ENCODE results near the gene ANXA2. TPM values are rescaled to one million over a fixed set of nuclear protein-coding genes. Genes with fewer than 3 reads are reported as not detected.
"Not testable (repeated sequence)": the region's sequence is repeated elsewhere in the genome, so short reads cannot be mapped to it uniquely, and the experiment has no call there.

ANXA2 gene
- total and polyA plus RNA-seq, 4 experiments from 2014 or later, result 148 to 682 (median 360) TPM

- Histone ChIP-seq H3K36me3 (ENCODE audit: insufficient read depth, low read length) (no peaks in the 10 kb centered on the region), H3K4me1 (ENCODE audit: insufficient read depth, low read length) (peaks cover 19% of the 10 kb centered on the region), H3K4me3 (ENCODE audit: low read length in 2 of 2) (no peak overlapping the region), H3K9me3 (ENCODE audit: control insufficient read depth in 1 of 2, low read length in 2 of 2) (no peaks in the 10 kb centered on the region), H3K27ac (ENCODE audit: low read depth, low read length) (no peak overlapping the region), H3K27me3 (ENCODE audit: insufficient read depth, low read length) (no peaks in the 10 kb centered on the region)
- Mint-ChIP-seq H3K36me3 (no peaks in the 10 kb centered on the region), H3K27me3 (no peaks in the 10 kb centered on the region), H3K9me3 (no peaks in the 10 kb centered on the region), H3K4me3 (no peak overlapping the region), H3K27ac (no peak overlapping the region), H3K4me1 (peaks cover 9 to 17% (median 13%) of the 10 kb centered on the region in 4 donors)
- intact Hi-C loops (cut with micrococcal nuclease), result no loop called here
- POLR2A ChIA-PET (ENCODE audit: partially characterized antibody), result interaction anchor here (6.5 kb wide), 1 partner anchor 14 kb away, joined by 68 read pairs; the partner anchor contains the start of gene ANXA2
- no peak for DNase-seq
- CTCF ChIA-PET (ENCODE audit: partially characterized antibody), result no interaction called here
Observed at GRCh38 chr15:60411774-60412425, 14.1 kb upstream of the ANXA2 start.

GRCh38 chr15:60410350-60410749, 12.6 kb upstream of the ANXA2 start:
- ChIA-PET CTCF (ENCODE audit: partially characterized antibody) (interaction anchor here (1.0 kb wide), 1 partner anchor 19 kb away, joined by 3 read pairs; no protein-coding TSS in a partner anchor), POLR2A (ENCODE audit: partially characterized antibody) (interaction anchor here (0.7 to 6.5 kb wide), 2 partner anchors 12 to 21 kb away, joined by 3 to 68 read pairs; partner anchors contain the start of gene ANXA2)
- H3K4me1 ChIP-seq (ENCODE audit: insufficient read depth, low read length), result peaks cover 19% of the 10 kb centered on the region
- H3K9me3 Mint-ChIP-seq; H3K4me3 Mint-ChIP-seq; H3K9me3 ChIP-seq (ENCODE audit: control insufficient read depth in 1 of 2, low read length in 2 of 2); H3K36me3 ChIP-seq (ENCODE audit: insufficient read depth, low read length); H3K27me3 ChIP-seq (ENCODE audit: insufficient read depth, low read length); intact Hi-C loops (cut with micrococcal nuclease); H3K27ac ChIP-seq (ENCODE audit: low read depth, low read length); H3K4me3 ChIP-seq (ENCODE audit: low read length in 2 of 2); H3K27me3 Mint-ChIP-seq; H3K36me3 Mint-ChIP-seq; DNase-seq: not testable (repeated sequence)
- H3K4me1 Mint-ChIP-seq, result peaks cover 11 to 21% (median 14%) of the 10 kb centered on the region in 4 donors
- peak overlapping the region in 1 of 7 donors; percentile 52 for H3K27ac Mint-ChIP-seq

DNA sequence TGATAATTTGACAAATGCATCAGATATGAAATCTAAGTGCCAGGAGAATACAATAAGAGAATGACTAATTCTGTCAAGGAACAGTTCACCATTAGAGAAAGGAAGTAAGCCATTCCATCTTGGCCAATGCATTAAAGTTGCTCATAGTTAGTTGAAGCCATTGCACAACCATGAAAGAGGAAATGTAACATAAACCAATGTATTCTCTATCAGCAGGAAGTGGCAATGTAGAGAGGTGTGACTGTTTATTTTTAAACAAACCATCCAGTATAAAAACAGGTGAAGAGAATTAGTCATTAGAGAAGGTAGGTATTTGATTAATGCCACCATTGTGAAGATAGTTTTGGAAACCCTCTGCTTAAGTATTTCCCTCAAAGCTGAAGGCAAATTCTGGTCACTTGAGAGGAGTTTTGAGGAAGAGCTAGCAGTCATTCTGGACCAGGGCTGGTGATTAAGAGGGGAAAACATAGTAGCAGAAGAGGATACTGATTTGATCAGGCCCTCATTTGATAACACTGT, 10.7 kb upstream of the ANXA2 start:
- POLR2A ChIA-PET (ENCODE audit: partially characterized antibody), result interaction anchor here (0.6 to 6.5 kb wide), 6 partner anchors 9 to 71 kb away, joined by 3 to 68 read pairs (median 4); partner anchors contain the start of gene ANXA2
- Mint-ChIP-seq H3K4me3 (peak overlapping the region in 6 of 8 donors; percentile 27 to 83 (median 65)), H3K27me3 (no peaks in the 10 kb centered on the region)

DNA sequence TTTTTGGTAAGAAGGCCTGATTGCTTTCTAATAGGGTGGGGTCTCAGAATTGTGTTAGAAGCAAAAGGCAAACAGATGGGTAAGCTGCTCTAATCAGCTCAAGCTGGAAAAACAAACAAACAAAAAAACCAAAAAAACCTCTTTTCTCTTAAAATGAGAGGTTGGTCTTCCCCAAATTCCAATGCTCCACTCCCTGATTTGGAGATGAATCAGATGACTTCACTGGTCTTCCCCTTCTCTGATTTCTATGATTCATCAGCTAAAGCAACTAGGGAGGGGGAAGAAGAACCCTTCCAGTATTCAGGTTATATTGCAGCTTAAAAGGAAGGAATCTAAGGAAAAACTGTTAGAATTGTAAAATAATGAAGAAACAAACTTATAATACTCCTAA, 9.6 kb upstream of the ANXA2 start:
- H3K36me3 ChIP-seq (ENCODE audit: insufficient read depth, low read length), result no peaks in the 10 kb centered on the region
- no peak overlapping the region for H3K4me3 ChIP-seq (ENCODE audit: low read length in 2 of 2)
- Mint-ChIP-seq H3K27ac (no peak overlapping the region), H3K9me3 (no peaks in the 10 kb centered on the region), H3K4me3 (no peak overlapping the region), H3K36me3 (no peaks in the 10 kb centered on the region), H3K4me1 (peaks cover 11 to 21% (median 14%) of the 10 kb centered on the region in 4 donors), H3K27me3 (no peaks in the 10 kb centered on the region)
- intact Hi-C loops (cut with micrococcal nuclease), result no loop called here
- no peaks in the 10 kb centered on the region for H3K27me3 ChIP-seq (ENCODE audit: insufficient read depth, low read length)
- ChIA-PET POLR2A (ENCODE audit: partially characterized antibody) (interaction anchor here (6.5 kb wide), 1 partner anchor 9 kb away, joined by 68 read pairs; the partner anchor contains the start of gene ANXA2), CTCF (ENCODE audit: partially characterized antibody) (no interaction called here)
- peaks cover 19% of the 10 kb centered on the region for H3K4me1 ChIP-seq (ENCODE audit: insufficient read depth, low read length)
- H3K9me3 ChIP-seq (ENCODE audit: control insufficient read depth in 1 of 2, low read length in 2 of 2), result no peaks in the 10 kb centered on the region
- no peak overlapping the region for H3K27ac ChIP-seq (ENCODE audit: low read depth, low read length)
- no peak for DNase-seq

More for the DNA sequence above, 10.7 kb upstream of the ANXA2 start:
- intact Hi-C loops (cut with micrococcal nuclease), result loop anchor here (2.0 kb wide), 1 partner anchor 14 kb away; no protein-coding TSS in a partner anchor
- DNase-seq, result peak in 4 of 5 donors; percentile 17 to 40 (median 31)
- H3K36me3 ChIP-seq (ENCODE audit: insufficient read depth, low read length), result no peaks in the 10 kb centered on the region
- Mint-ChIP-seq H3K36me3 (no peaks in the 10 kb centered on the region), H3K27ac (peak overlapping the region; percentile 8 to 93 (median 77)), H3K4me1 (peaks cover 11 to 21% (median 14%) of the 10 kb centered on the region in 4 donors), H3K9me3 (no peaks in the 10 kb centered on the region)
- no peaks in the 10 kb centered on the region for H3K27me3 ChIP-seq (ENCODE audit: insufficient read depth, low read length)
- H3K9me3 ChIP-seq (ENCODE audit: control insufficient read depth in 1 of 2, low read length in 2 of 2), result no peaks in the 10 kb centered on the region
- no peak overlapping the region for H3K27ac ChIP-seq (ENCODE audit: low read depth, low read length)
- H3K4me1 ChIP-seq (ENCODE audit: insufficient read depth, low read length), result peaks cover 19% of the 10 kb centered on the region
- CTCF ChIA-PET (ENCODE audit: partially characterized antibody), result interaction anchor here (1.0 to 1.6 kb wide), 3 partner anchors 9 to 35 kb away, joined by 3 to 5 read pairs (median 3); no protein-coding TSS in a partner anchor
- H3K4me3 ChIP-seq (ENCODE audit: low read length in 2 of 2), result no peak overlapping the region

- Mint-ChIP-seq H3K4me1 (peaks cover 11 to 21% (median 14%) of the 10 kb centered on the region in 4 donors), H3K27me3 (no peaks in the 10 kb centered on the region), H3K9me3 (no peaks in the 10 kb centered on the region), H3K27ac (peak overlapping the region in 2 of 7 donors; percentile 38 to 43), H3K36me3 (no peaks in the 10 kb centered on the region), H3K4me3 (no peak overlapping the region)
- CTCF ChIA-PET (ENCODE audit: partially characterized antibody), result interaction anchor here (1.2 kb wide), 1 partner anchor 48 kb away, joined by 3 read pairs; no protein-coding TSS in a partner anchor
- Histone ChIP-seq H3K36me3 (ENCODE audit: insufficient read depth, low read length) (no peaks in the 10 kb centered on the region), H3K4me3 (ENCODE audit: low read length in 2 of 2) (no peak overlapping the region), H3K4me1 (ENCODE audit: insufficient read depth, low read length) (peaks cover 19% of the 10 kb centered on the region), H3K9me3 (ENCODE audit: control insufficient read depth in 1 of 2, low read length in 2 of 2) (no peaks in the 10 kb centered on the region), H3K27me3 (ENCODE audit: insufficient read depth, low read length) (no peaks in the 10 kb centered on the region), H3K27ac (ENCODE audit: low read depth, low read length) (no peak overlapping the region)
- intact Hi-C loops (cut with micrococcal nuclease), result no loop called here
- no peak for DNase-seq
- POLR2A ChIA-PET (ENCODE audit: partially characterized antibody), result interaction anchor here (6.5 kb wide), 1 partner anchor 9 kb away, joined by 68 read pairs; the partner anchor contains the start of gene ANXA2
Observed at GRCh38 chr15:60406513-60407414, 9.0 kb upstream of the ANXA2 start.

DNA sequence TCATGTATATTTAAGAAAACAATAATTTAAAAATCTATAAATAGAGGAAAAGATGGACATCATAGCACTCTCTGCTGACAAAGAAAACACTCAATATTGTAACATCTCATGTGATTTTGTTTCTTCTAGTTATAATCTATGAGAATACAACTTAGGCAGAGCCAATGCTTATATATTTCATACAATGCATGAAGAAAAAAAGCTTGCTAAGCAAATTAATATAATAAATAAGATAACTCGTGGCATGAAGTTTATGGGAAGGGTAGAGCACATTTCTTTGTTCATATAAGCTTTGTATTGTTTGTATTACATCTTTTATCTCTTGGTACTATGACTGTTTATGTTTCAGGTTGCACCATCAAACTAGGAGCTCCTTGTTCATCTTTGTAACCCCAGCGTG, 7.6 kb upstream of the ANXA2 start:
- POLR2A ChIA-PET (ENCODE audit: partially characterized antibody), result interaction anchor here (6.5 kb wide), 1 partner anchor 7 kb away, joined by 68 read pairs; the partner anchor contains the start of gene ANXA2
- no peaks in the 10 kb centered on the region for H3K9me3 ChIP-seq (ENCODE audit: control insufficient read depth in 1 of 2, low read length in 2 of 2)
- no peaks in the 10 kb centered on the region for H3K27me3 ChIP-seq (ENCODE audit: insufficient read depth, low read length)
- Mint-ChIP-seq H3K9me3 (no peaks in the 10 kb centered on the region), H3K27me3 (no peaks in the 10 kb centered on the region), H3K4me3 (no peak overlapping the region), H3K4me1 (peaks cover 11 to 21% (median 14%) of the 10 kb centered on the region in 4 donors), H3K36me3 (no peaks in the 10 kb centered on the region), H3K27ac (no peak overlapping the region)
- intact Hi-C loops (cut with micrococcal nuclease), result no loop called here
- no peak for DNase-seq
- peaks cover 19% of the 10 kb centered on the region for H3K4me1 ChIP-seq (ENCODE audit: insufficient read depth, low read length)
- no peak overlapping the region for H3K4me3 ChIP-seq (ENCODE audit: low read length in 2 of 2)
- no peaks in the 10 kb centered on the region for H3K36me3 ChIP-seq (ENCODE audit: insufficient read depth, low read length)
- no peak overlapping the region for H3K27ac ChIP-seq (ENCODE audit: low read depth, low read length)
- CTCF ChIA-PET (ENCODE audit: partially characterized antibody), result interaction anchor here (1.2 kb wide), 1 partner anchor 46 kb away, joined by 3 read pairs; no protein-coding TSS in a partner anchor
